Sigmoid colon (tissue), 7 donors: ENCODE results near the gene SSR4. TPM values are rescaled to one million over a fixed set of nuclear protein-coding genes. Genes with fewer than 3 reads are reported as not detected.

ENCODE experiments used
- DNase-seq: peaks from one replicate; pipeline ENCODE4 v3.0.0-alpha.2; 2019
- H3K27ac ChIP-seq, 4 donors: fragments of 200-600 bp; sonication (generic); one replicate each; pipeline ENCODE4 v1.5.1; 2016 to 2019; ENCODE audit warnings: mild to moderate bottlenecking in 1 of 4
- H3K27me3 ChIP-seq, 3 donors: fragments of 200-600 bp; sonication (generic); one replicate each; pipeline ENCODE4 v1.5.1; 2019; ENCODE audit warnings: mild to moderate bottlenecking in 1 of 3
- H3K36me3 ChIP-seq, 4 donors: fragments of 200-600 bp; sonication (generic); one replicate each; pipeline ENCODE4 v1.5.1; 2016 to 2019
- H3K4me1 ChIP-seq, 4 donors: fragments of 200-600 bp; sonication (generic); one replicate each; pipeline ENCODE4 v1.5.1; 2017 to 2019
- H3K4me3 ChIP-seq, 4 donors: fragments of 200-600 bp; sonication (generic); one replicate each; pipeline ENCODE4 v1.5.1; 2017 to 2019; ENCODE audit warnings: mild to moderate bottlenecking in 2 of 4, moderate library complexity in 1 of 4
- H3K9me3 ChIP-seq, 4 donors: fragments of 200-600 bp in 3 of 4; sonication (generic) in 3 of 4; one replicate each; pipeline versions ENCODE4 v1.5.1 to v1.6.1; 2013 to 2019
- EP300 ChIP-seq, 4 donors: sonication (generic); formaldehyde crosslinking; IDR thresholded peaks; one replicate each; pipeline ENCODE4 v1.6.1; 2017; ENCODE audit warnings: antibody characterized with exemption in 4 of 4
- POLR2A ChIP-seq, 2 donors: fragments of 450-650 bp; IDR thresholded peaks; one replicate each; pipeline ENCODE4 v1.6.1; 2016; ENCODE audit warnings: antibody characterized with exemption in 2 of 2, mild to moderate bottlenecking in 2 of 2, moderate library complexity in 2 of 2
- POLR2AphosphoS5 ChIP-seq, 4 donors: sonication (generic); formaldehyde crosslinking; IDR thresholded peaks; one replicate each; pipeline ENCODE4 v1.6.1; 2017; ENCODE audit warnings: antibody characterized with exemption in 4 of 4
- WGBS, 2 donors: extraction: QIAGEN DNeasy Blood & Tissue Kit; methylation state at CpG; one replicate each; pipeline ENCODE4 v1.1.7; 2013; 5-methylcytosine and 5-hydroxymethylcytosine counted together
- intact Hi-C: fragments of 100-400 bp; cut with DNase I; formaldehyde crosslinking; loops from one replicate; pipeline ENCODE4 v1.15.1; 2023
- polyA plus RNA-seq, 3 donors: library from polyadenylated mRNA; stranded (reverse); fragments of 200-250 nt; gene quantifications; one replicate each; pipeline ENCODE4 v1.2.3, GENCODE V29; 2013
- total RNA-seq, 4 donors: library from RNA; depleted of rRNA; stranded (reverse); fragments of >200 nt; gene quantifications; one replicate each; pipeline ENCODE4 v1.1.0, GENCODE V29; 2016
- TF ChIP-seq, protein P1 (sequence below), 4 experiments: fragments of 450-650 bp in 3 of 4; fragments of 200-600 bp in 1 of 4; IDR thresholded peaks; one replicate each; pipeline ENCODE4 v1.5.1; 2016 to 2019; ENCODE audit warnings: antibody characterized with exemption in 4 of 4, mild to moderate bottlenecking in 3 of 4, moderate library complexity in 2 of 4
- donor health status: healthy with polysubstance abuse.
- donor health status: Bipolar disorder and iron deficiency.
- donor health status: healthy.

The SSR4 gene
- total and polyA plus RNA-seq, 7 donors, result 143 to 494 (median 177) TPM

DNA sequence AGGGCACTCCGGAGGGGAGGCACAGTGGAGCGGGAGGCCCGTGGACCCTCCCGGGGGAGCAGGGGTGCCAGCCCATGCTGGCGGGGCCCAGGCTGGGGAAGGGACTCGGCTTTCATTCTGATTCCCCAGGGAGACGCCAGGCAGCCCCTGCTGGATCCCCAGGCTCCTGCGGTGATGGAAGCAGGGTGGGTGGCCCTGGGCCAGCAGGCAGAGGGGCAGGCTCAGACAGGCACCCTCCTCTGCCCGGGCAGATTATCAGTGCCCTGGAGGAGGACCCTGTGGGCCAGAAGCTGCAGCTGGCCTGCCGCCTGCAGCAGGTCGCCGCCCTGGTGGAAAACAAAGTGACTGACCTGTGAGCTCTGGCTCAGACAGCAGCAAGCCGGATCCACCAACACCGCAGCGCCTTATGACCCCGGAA is 15.8 kb upstream of the SSR4 start:
- Histone ChIP-seq H3K27me3 (peaks cover 0 to 3% (median 0%) of the 10 kb centered on the region in 3 donors), H3K36me3 (peaks cover 0 to 24% (median 9%) of the 10 kb centered on the region in 4 donors), H3K9me3 (no peaks in the 10 kb centered on the region), H3K27ac (no peak overlapping the region), H3K4me1 (peaks cover 0 to 32% (median 29%) of the 10 kb centered on the region in 4 donors), H3K4me3 (no peak overlapping the region)
- 60 to 84% methylated on average over 16 of the region's 16 CpGs for WGBS, 2 donors
- no peak for TF ChIP-seq POLR2A (IDR thresholded peaks at IDR 0.05)
- TF ChIP-seq POLR2AphosphoS5 (IDR thresholded peaks at IDR 0.05), result no peak
- TF ChIP-seq EP300 (IDR thresholded peaks at IDR 0.05), result no peak
- TF ChIP-seq, protein P1, sequence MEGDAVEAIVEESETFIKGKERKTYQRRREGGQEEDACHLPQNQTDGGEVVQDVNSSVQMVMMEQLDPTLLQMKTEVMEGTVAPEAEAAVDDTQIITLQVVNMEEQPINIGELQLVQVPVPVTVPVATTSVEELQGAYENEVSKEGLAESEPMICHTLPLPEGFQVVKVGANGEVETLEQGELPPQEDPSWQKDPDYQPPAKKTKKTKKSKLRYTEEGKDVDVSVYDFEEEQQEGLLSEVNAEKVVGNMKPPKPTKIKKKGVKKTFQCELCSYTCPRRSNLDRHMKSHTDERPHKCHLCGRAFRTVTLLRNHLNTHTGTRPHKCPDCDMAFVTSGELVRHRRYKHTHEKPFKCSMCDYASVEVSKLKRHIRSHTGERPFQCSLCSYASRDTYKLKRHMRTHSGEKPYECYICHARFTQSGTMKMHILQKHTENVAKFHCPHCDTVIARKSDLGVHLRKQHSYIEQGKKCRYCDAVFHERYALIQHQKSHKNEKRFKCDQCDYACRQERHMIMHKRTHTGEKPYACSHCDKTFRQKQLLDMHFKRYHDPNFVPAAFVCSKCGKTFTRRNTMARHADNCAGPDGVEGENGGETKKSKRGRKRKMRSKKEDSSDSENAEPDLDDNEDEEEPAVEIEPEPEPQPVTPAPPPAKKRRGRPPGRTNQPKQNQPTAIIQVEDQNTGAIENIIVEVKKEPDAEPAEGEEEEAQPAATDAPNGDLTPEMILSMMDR (IDR thresholded peaks at IDR 0.05), result no peak
- intact Hi-C loops, result no loop called here
- DNase-seq, result no peak

DNA sequence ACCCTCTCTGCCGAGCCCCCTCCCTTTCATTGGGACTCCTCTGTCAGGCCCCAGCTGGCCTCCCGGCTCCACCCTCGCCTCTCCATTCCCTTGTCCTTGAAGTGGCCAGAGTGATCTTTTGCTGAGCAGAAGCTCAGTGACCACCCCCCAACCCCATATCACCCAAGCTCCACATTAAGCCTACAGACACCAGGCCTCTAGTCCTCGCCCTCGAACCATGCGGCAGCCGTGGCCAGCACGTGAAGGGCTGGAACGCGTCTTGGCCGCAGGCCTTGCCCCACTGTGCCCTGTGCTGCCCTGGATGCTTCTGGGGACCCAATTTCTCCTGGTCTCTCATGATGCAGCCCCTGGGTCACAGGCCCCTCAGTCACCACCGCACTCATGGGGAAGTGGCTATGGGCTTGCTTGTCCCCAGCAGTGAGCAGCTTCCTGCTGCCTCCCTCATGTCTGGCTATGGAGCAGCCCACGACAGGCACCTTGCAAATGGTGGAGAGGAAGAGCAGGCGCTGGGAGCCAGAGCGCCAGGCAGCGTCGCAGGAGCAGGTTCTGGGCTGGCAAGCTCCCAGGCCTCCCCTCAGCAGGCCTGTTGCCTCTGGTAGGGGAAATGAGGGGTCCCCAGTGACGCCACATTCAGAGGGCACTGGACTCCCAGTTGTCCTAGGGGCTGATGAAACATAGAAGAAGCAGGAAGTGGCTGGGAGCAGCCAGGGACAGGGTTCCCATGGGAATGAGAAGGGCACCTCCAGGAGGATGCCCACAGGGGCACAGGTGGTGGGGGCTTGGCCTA is 14.4 kb upstream of the SSR4 start:
- Histone ChIP-seq H3K4me3 (peak overlapping the region in 3 of 4 donors; percentile 28 to 38 (median 35)), H3K9me3 (no peaks in the 10 kb centered on the region), H3K4me1 (peaks cover 0 to 32% (median 29%) of the 10 kb centered on the region in 4 donors), H3K36me3 (peaks cover 0 to 13% (median 4%) of the 10 kb centered on the region in 4 donors), H3K27me3 (peaks cover 0 to 3% (median 0%) of the 10 kb centered on the region in 3 donors), H3K27ac (peak overlapping the region; percentile 74 to 91 (median 86))
- 58 to 60% methylated on average over 18 of the region's 18 CpGs for WGBS, 2 donors
- TF ChIP-seq POLR2A (IDR thresholded peaks at IDR 0.05), result no peak
- TF ChIP-seq, protein P1 (IDR thresholded peaks at IDR 0.05), result no peak
- no peak for TF ChIP-seq EP300 (IDR thresholded peaks at IDR 0.05)
- no peak for TF ChIP-seq POLR2AphosphoS5 (IDR thresholded peaks at IDR 0.05)
- no peak for DNase-seq
- intact Hi-C loops, result loop anchor here (5.0 kb wide), 1 partner anchor 152 kb away; no protein-coding TSS in a partner anchor

GRCh38 chrX:153780678-153781427 is 13.6 kb upstream of the SSR4 start, which contains the start of gene SRPK3:
Gene SRPK3, plus strand, starts transcription at chrX:153781041. Its CDS starts 46 bp downstream, at chrX:153781087.
- Histone ChIP-seq H3K27ac (peak within 1 kb of the TSS; percentile 74 to 91 (median 86)), H3K4me3 (peak within 1 kb of the TSS in 3 of 4 donors; percentile 28 to 38 (median 35)), H3K4me1 (peaks cover 0 to 32% (median 29%) of the 10 kb centered on the region in 4 donors), H3K27me3 (peaks cover 0 to 3% (median 0%) of the 10 kb centered on the region in 3 donors), H3K36me3 (peaks cover 0 to 13% (median 4%) of the 10 kb centered on the region in 4 donors), H3K9me3 (no peaks in the 10 kb centered on the region)
- intact Hi-C loops, result loop anchor here (5.0 kb wide), 1 partner anchor 151 kb away; no protein-coding TSS in a partner anchor
- WGBS, 2 donors, result 7 to 23% methylated on average over 52 of the region's 52 CpGs
- DNase-seq, result no peak
- TF ChIP-seq, protein P1 (IDR thresholded peaks at IDR 0.05), result no peak
- peak in 3 of 4 donors; percentile 48 to 50 (median 49) for TF ChIP-seq POLR2AphosphoS5 (IDR thresholded peaks at IDR 0.05)

- TF ChIP-seq POLR2AphosphoS5 (IDR thresholded peaks at IDR 0.05), result peak in 2 of 4 donors; percentile 13 to 28
- peak in 1 of 2 donors; percentile 11 for TF ChIP-seq POLR2A (IDR thresholded peaks at IDR 0.05)
- TF ChIP-seq EP300 (IDR thresholded peaks at IDR 0.05), result no peak
- Histone ChIP-seq H3K27me3 (peaks cover 0 to 3% (median 0%) of the 10 kb centered on the region in 3 donors), H3K4me1 (peaks cover 0 to 32% (median 29%) of the 10 kb centered on the region in 4 donors), H3K27ac (peak overlapping the region; percentile 74 to 91 (median 86)), H3K9me3 (no peaks in the 10 kb centered on the region), H3K4me3 (peak overlapping the region in 3 of 4 donors; percentile 28 to 38 (median 35)), H3K36me3 (peaks cover 0 to 16% (median 3%) of the 10 kb centered on the region in 4 donors)
- no peak for DNase-seq
- intact Hi-C loops, result loop anchor here (5.0 kb wide), 1 partner anchor 151 kb away; no protein-coding TSS in a partner anchor
- WGBS, 2 donors, result 26 to 73% methylated on average over 24 of the region's 24 CpGs
Measured at GRCh38 chrX:153781428-153782047, 12.9 kb upstream of the SSR4 start.
